ENCODE data around the gene RAB32.
"Not testable (repeated sequence)": the region's sequence is repeated elsewhere in the genome, so short reads cannot be mapped to it uniquely, and the experiment has no call there.

DNA sequence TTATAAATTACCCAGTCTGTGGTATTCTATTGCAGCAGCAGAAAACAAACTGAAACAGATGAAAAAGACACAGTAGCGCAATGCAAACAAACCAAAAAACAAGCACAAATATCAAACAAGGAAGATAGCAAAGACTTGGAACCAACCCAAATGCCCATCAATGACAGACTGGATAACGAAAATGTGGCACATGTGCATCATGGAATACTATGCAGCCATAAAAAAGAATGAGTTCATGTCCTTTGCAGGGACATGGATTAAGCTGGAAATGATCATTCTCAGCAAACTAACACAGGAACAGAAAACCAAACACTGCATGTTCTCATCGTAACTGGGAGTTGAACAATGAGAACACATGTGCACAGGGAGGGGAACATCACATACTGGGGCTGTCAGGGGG is 25.0 kb downstream of the RAB32 start:
- TF ChIP-seq, protein P1, sequence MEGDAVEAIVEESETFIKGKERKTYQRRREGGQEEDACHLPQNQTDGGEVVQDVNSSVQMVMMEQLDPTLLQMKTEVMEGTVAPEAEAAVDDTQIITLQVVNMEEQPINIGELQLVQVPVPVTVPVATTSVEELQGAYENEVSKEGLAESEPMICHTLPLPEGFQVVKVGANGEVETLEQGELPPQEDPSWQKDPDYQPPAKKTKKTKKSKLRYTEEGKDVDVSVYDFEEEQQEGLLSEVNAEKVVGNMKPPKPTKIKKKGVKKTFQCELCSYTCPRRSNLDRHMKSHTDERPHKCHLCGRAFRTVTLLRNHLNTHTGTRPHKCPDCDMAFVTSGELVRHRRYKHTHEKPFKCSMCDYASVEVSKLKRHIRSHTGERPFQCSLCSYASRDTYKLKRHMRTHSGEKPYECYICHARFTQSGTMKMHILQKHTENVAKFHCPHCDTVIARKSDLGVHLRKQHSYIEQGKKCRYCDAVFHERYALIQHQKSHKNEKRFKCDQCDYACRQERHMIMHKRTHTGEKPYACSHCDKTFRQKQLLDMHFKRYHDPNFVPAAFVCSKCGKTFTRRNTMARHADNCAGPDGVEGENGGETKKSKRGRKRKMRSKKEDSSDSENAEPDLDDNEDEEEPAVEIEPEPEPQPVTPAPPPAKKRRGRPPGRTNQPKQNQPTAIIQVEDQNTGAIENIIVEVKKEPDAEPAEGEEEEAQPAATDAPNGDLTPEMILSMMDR (IDR thresholded peaks at IDR 0.05; ENCODE audit: borderline replicate concordance, extremely low read depth, low read length, poor library complexity, severe bottlenecking) = not testable (repeated sequence)
- TF ChIP-seq EZH2 (IDR thresholded peaks at IDR 0.05; ENCODE audit: borderline replicate concordance, low read depth, low read length, severe bottlenecking) = not testable (repeated sequence)
